ENCODE data around the gene LATS1.
"Not testable (repeated sequence)": the region's sequence is repeated elsewhere in the genome, so short reads cannot be mapped to it uniquely, and the experiment has no call there.

LATS1 gene

DNA sequence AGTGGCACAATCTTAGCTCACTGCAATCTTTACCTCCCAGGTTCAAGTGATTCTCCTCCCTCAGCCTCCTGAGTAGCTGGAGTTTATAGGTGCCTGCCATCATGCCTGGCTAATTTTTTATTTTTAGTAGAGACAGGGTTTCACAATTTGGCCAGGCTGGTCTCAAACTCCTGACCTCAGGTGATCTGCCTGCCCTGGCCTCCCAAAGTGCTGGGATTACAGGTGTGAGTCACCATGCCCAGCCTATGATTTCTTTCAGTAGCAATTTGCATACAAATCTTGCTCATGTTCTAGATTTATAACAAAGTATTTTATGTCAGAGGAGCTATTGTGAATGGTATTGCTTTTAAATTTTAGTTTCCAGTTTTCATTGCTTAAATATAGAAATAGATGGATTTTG lies 45.6 kb downstream of the LATS1 start:
- not testable (repeated sequence) for H2BK5ac ChIP-seq (ENCODE audit: low read depth, low read length, poor library complexity, severe bottlenecking); H3K4me2 ChIP-seq (ENCODE audit: low read length, poor library complexity, severe bottlenecking); H3K9ac ChIP-seq (ENCODE audit: low read length); H3K4me1 ChIP-seq (ENCODE audit: control insufficient read depth, insufficient read depth, low read depth, low read length); H3K9me3 ChIP-seq (ENCODE audit: control insufficient read depth, low read length); H3K27ac ChIP-seq (ENCODE audit: low read length, poor library complexity, severe bottlenecking); H2BK120ac ChIP-seq (ENCODE audit: low read depth, low read length); H4K8ac ChIP-seq (ENCODE audit: low read length); H3K14ac ChIP-seq (ENCODE audit: low read length in 2 of 2); H2AFZ ChIP-seq (ENCODE audit: low read depth, low read length); H3K23ac ChIP-seq (ENCODE audit: low read length in 2 of 2); H3K27me3 ChIP-seq (ENCODE audit: control insufficient read depth in 1 of 2, insufficient read depth in 1 of 2, low read length in 2 of 2); H2BK15ac ChIP-seq (ENCODE audit: low read depth, poor library complexity, severe bottlenecking); H3K4ac ChIP-seq (ENCODE audit: low read depth in 1 of 2, low read length in 2 of 2); H4K91ac ChIP-seq (ENCODE audit: low read length); H2AK5ac ChIP-seq (ENCODE audit: low read length, severe bottlenecking); H3K18ac ChIP-seq (ENCODE audit: low read depth in 1 of 2, low read length in 2 of 2); H3K4me3 ChIP-seq (ENCODE audit: insufficient read depth in 1 of 2, low read depth in 1 of 2, low read length in 2 of 2); DNase-seq; H2BK12ac ChIP-seq (ENCODE audit: low read length in 2 of 2)
- Histone ChIP-seq H3K79me1 (replicated peaks; ENCODE audit: low read length, poor library complexity, severe bottlenecking) (peaks cover 20% of the 10 kb centered on the region), H3K36me3 (ENCODE audit: control insufficient read depth in 1 of 2, insufficient read depth in 2 of 2, low read depth in 1 of 2, low read length in 2 of 2) (peaks cover 50 to 82% of the 10 kb centered on the region in 2 experiments)

DNA sequence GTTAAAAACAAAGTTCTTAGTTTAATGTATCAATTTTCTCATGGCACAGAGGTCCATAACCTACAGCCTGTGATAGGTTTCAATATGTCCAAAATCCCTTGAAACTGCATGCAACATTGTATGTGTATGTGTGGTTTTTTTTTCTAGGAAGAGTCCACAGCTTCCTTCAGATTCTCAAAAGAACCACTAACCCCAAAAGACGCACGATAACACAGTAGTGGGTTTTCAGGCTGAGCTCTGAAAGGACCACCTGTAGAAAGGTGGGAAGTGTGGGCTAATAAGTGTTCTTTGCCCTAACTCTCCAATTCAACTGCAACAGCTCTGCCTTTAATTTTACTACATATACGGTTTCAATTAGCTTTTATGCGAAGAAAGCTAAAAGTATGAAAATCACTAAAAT lies 57.9 kb downstream of the LATS1 start:
- no peaks in the 10 kb centered on the region for H3K9me3 ChIP-seq (ENCODE audit: control insufficient read depth, low read length)
- H2AFZ ChIP-seq (ENCODE audit: low read depth, low read length): no peak overlapping the region
- H3K27me3 ChIP-seq (ENCODE audit: control insufficient read depth in 1 of 2, insufficient read depth in 1 of 2, low read length in 2 of 2): no peaks in the 10 kb centered on the region
- no peak overlapping the region for H3K4me3 ChIP-seq (ENCODE audit: insufficient read depth in 1 of 2, low read depth in 1 of 2, low read length in 2 of 2)
- no peak for DNase-seq
- no peak overlapping the region for H3K23ac ChIP-seq (ENCODE audit: low read length in 2 of 2)
- 91% methylated on average over 2 of the region's 4 CpGs for WGBS
- no peak overlapping the region for H4K91ac ChIP-seq (ENCODE audit: low read length)
- H3K36me3 ChIP-seq (ENCODE audit: control insufficient read depth in 1 of 2, insufficient read depth in 2 of 2, low read depth in 1 of 2, low read length in 2 of 2): peaks cover 25 to 69% of the 10 kb centered on the region in 2 experiments
- no peak overlapping the region for H3K14ac ChIP-seq (ENCODE audit: low read length in 2 of 2)
- no peak overlapping the region for H3K27ac ChIP-seq (ENCODE audit: low read length, poor library complexity, severe bottlenecking)
- no peak overlapping the region for H2BK120ac ChIP-seq (ENCODE audit: low read depth, low read length)
- no peak overlapping the region for H4K8ac ChIP-seq (ENCODE audit: low read length)
- H3K18ac ChIP-seq (ENCODE audit: low read depth in 1 of 2, low read length in 2 of 2): no peak overlapping the region
- no peak overlapping the region for H2AK5ac ChIP-seq (ENCODE audit: low read length, severe bottlenecking)
- no peak overlapping the region for H2BK12ac ChIP-seq (ENCODE audit: low read length in 2 of 2)
- no peak overlapping the region for H2BK5ac ChIP-seq (ENCODE audit: low read depth, low read length, poor library complexity, severe bottlenecking)
- no peak overlapping the region for H2BK15ac ChIP-seq (ENCODE audit: low read depth, poor library complexity, severe bottlenecking)
- H3K4me2 ChIP-seq (ENCODE audit: low read length, poor library complexity, severe bottlenecking): no peak overlapping the region
- H3K9ac ChIP-seq (ENCODE audit: low read length): no peak overlapping the region
- peaks cover 10% of the 10 kb centered on the region for H3K79me1 ChIP-seq (replicated peaks; ENCODE audit: low read length, poor library complexity, severe bottlenecking)
- H3K4me1 ChIP-seq (ENCODE audit: control insufficient read depth, insufficient read depth, low read depth, low read length): no peaks in the 10 kb centered on the region
- H3K4ac ChIP-seq (ENCODE audit: low read depth in 1 of 2, low read length in 2 of 2): no peak overlapping the region

DNA sequence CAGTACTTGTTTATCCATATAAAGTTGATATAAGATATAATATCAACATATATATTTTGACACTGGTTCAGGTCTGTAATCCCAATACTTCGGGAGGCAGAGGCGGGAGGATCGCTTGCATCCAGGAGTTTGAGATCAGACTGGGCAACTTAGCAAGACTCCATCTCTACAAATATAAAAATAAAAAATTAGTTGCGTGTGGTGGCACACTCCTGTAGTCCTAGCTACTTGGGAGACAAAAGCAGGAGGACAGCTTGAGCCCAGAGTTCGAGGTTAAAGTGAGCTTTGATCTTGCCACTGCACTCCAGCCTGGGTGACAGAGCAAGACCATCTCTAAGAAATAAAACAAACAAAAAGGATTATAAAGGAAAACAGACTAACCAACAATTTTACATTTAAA lies 60.5 kb downstream of the LATS1 start:
- Histone ChIP-seq H2BK120ac (ENCODE audit: low read depth, low read length) (no peak overlapping the region), H3K4me2 (ENCODE audit: low read length, poor library complexity, severe bottlenecking) (no peak overlapping the region), H2BK12ac (ENCODE audit: low read length in 2 of 2) (no peak overlapping the region), H2BK5ac (ENCODE audit: low read depth, low read length, poor library complexity, severe bottlenecking) (no peak overlapping the region), H3K27me3 (ENCODE audit: control insufficient read depth in 1 of 2, insufficient read depth in 1 of 2, low read length in 2 of 2) (no peaks in the 10 kb centered on the region), H3K27ac (ENCODE audit: low read length, poor library complexity, severe bottlenecking) (no peak overlapping the region), H4K91ac (ENCODE audit: low read length) (no peak overlapping the region), H3K23ac (ENCODE audit: low read length in 2 of 2) (no peak overlapping the region), H3K9me3 (ENCODE audit: control insufficient read depth, low read length) (no peaks in the 10 kb centered on the region), H3K79me1 (replicated peaks; ENCODE audit: low read length, poor library complexity, severe bottlenecking) (peaks cover under 1% of the 10 kb centered on the region), H3K9ac (ENCODE audit: low read length) (no peak overlapping the region), H3K4me1 (ENCODE audit: control insufficient read depth, insufficient read depth, low read depth, low read length) (no peaks in the 10 kb centered on the region), H2BK15ac (ENCODE audit: low read depth, poor library complexity, severe bottlenecking) (no peak overlapping the region), H3K14ac (ENCODE audit: low read length in 2 of 2) (no peak overlapping the region), H3K36me3 (ENCODE audit: control insufficient read depth in 1 of 2, insufficient read depth in 2 of 2, low read depth in 1 of 2, low read length in 2 of 2) (peaks cover 12 to 47% of the 10 kb centered on the region in 2 experiments), H3K4me3 (ENCODE audit: insufficient read depth in 1 of 2, low read depth in 1 of 2, low read length in 2 of 2) (no peak overlapping the region), H2AK5ac (ENCODE audit: low read length, severe bottlenecking) (no peak overlapping the region), H3K4ac (ENCODE audit: low read depth in 1 of 2, low read length in 2 of 2) (no peak overlapping the region), H3K18ac (ENCODE audit: low read depth in 1 of 2, low read length in 2 of 2) (no peak overlapping the region), H2AFZ (ENCODE audit: low read depth, low read length) (no peak overlapping the region), H4K8ac (ENCODE audit: low read length) (no peak overlapping the region)
- no peak for DNase-seq
- WGBS: 100% methylated on average over 2 of the region's 5 CpGs

DNA sequence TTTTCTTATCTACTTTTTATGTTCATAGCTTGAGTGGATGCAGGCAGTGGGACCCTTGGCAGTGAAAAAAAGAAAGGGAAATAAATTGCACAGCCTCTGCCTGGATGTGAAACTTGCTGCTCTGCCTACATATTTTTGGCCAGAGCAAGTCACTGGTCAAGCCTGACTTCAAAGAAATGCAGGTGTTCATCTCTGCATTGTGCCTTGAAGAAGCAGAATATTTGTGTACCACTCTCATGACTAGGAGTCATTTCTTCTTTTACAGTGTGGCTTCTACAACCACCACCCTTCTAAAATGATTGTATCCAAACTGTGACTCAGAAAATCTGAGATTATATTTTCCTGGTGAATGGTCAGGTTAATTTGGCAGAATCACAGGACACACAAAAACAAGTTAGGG lies 66.8 kb downstream of the LATS1 start:
- no peak for DNase-seq
- Histone ChIP-seq H3K27ac (ENCODE audit: low read length, poor library complexity, severe bottlenecking) (no peak overlapping the region), H4K8ac (ENCODE audit: low read length) (no peak overlapping the region), H3K23ac (ENCODE audit: low read length in 2 of 2) (no peak overlapping the region), H3K36me3 (ENCODE audit: control insufficient read depth in 1 of 2, insufficient read depth in 2 of 2, low read depth in 1 of 2, low read length in 2 of 2) (no peaks in the 10 kb centered on the region), H3K27me3 (ENCODE audit: control insufficient read depth in 1 of 2, insufficient read depth in 1 of 2, low read length in 2 of 2) (no peaks in the 10 kb centered on the region), H3K4me2 (ENCODE audit: low read length, poor library complexity, severe bottlenecking) (no peak overlapping the region), H4K91ac (ENCODE audit: low read length) (no peak overlapping the region), H2BK120ac (ENCODE audit: low read depth, low read length) (no peak overlapping the region), H3K4me1 (ENCODE audit: control insufficient read depth, insufficient read depth, low read depth, low read length) (no peaks in the 10 kb centered on the region), H3K9me3 (ENCODE audit: control insufficient read depth, low read length) (no peaks in the 10 kb centered on the region), H2AK5ac (ENCODE audit: low read length, severe bottlenecking) (no peak overlapping the region), H3K4me3 (ENCODE audit: insufficient read depth in 1 of 2, low read depth in 1 of 2, low read length in 2 of 2) (no peak overlapping the region), H3K14ac (ENCODE audit: low read length in 2 of 2) (no peak overlapping the region), H3K4ac (ENCODE audit: low read depth in 1 of 2, low read length in 2 of 2) (no peak overlapping the region), H3K9ac (ENCODE audit: low read length) (no peak overlapping the region), H3K18ac (ENCODE audit: low read depth in 1 of 2, low read length in 2 of 2) (no peak overlapping the region), H2BK12ac (ENCODE audit: low read length in 2 of 2) (no peak overlapping the region), H2AFZ (ENCODE audit: low read depth, low read length) (no peak overlapping the region), H2BK5ac (ENCODE audit: low read depth, low read length, poor library complexity, severe bottlenecking) (no peak overlapping the region), H2BK15ac (ENCODE audit: low read depth, poor library complexity, severe bottlenecking) (no peak overlapping the region), H3K79me1 (replicated peaks; ENCODE audit: low read length, poor library complexity, severe bottlenecking) (no peaks in the 10 kb centered on the region)
